Hepatic stellate cell (primary cell): ENCODE measurements around the gene CFAP299.

ENCODE experiments used
- DNase-seq: peaks from one replicate; pipeline ENCODE4 v3.0.0; 2011; ENCODE audit warnings: low spot score

The CFAP299 gene

GRCh38 chr4:80448056-80448455 lies 112.5 kb downstream of the CFAP299 start:
- DNase-seq: no peak

- no peak for DNase-seq
Observed at GRCh38 chr4:80452055-80452454, 116.5 kb downstream of the CFAP299 start.

GRCh38 chr4:80452768-80453167 lies 117.2 kb downstream of the CFAP299 start:
- no peak for DNase-seq

- DNase-seq: no peak
Observed at GRCh38 chr4:80454040-80454439, 118.5 kb downstream of the CFAP299 start.

GRCh38 chr4:80454556-80454955 lies 119.0 kb downstream of the CFAP299 start:
- DNase-seq: no peak

- no peak for DNase-seq
Observed at GRCh38 chr4:80459918-80460473, 124.5 kb downstream of the CFAP299 start.

- DNase-seq: no peak
Observed at GRCh38 chr4:80461412-80461811, 125.9 kb downstream of the CFAP299 start.

- no peak for DNase-seq
Observed at GRCh38 chr4:80462621-80463091, 127.1 kb downstream of the CFAP299 start.

GRCh38 chr4:80463509-80463908 lies 128.0 kb downstream of the CFAP299 start:
- DNase-seq: no peak

- no peak for DNase-seq
Observed at GRCh38 chr4:80465238-80465637, 129.7 kb downstream of the CFAP299 start.

- DNase-seq: no peak
Observed at GRCh38 chr4:80465736-80466135, 130.2 kb downstream of the CFAP299 start.

- DNase-seq: no peak
Observed at GRCh38 chr4:80466618-80467017, 131.1 kb downstream of the CFAP299 start.

- DNase-seq: no peak
Observed at GRCh38 chr4:80471756-80472155, 136.2 kb downstream of the CFAP299 start.

GRCh38 chr4:80475236-80475635 lies 139.7 kb downstream of the CFAP299 start:
- no peak for DNase-seq

- DNase-seq: no peak
Observed at GRCh38 chr4:80475798-80476197, 140.3 kb downstream of the CFAP299 start.

- DNase-seq: no peak
Observed at GRCh38 chr4:80484712-80485111, 149.2 kb downstream of the CFAP299 start.

- DNase-seq: no peak
Observed at GRCh38 chr4:80486603-80487002, 151.1 kb downstream of the CFAP299 start.

- no peak for DNase-seq
Observed at GRCh38 chr4:80489798-80490197, 154.3 kb downstream of the CFAP299 start.

GRCh38 chr4:80492761-80493160 lies 157.2 kb downstream of the CFAP299 start:
- no peak for DNase-seq

- no peak for DNase-seq
Observed at GRCh38 chr4:80495865-80496264, 160.3 kb downstream of the CFAP299 start.

- DNase-seq: no peak
Observed at GRCh38 chr4:80498725-80499124, 163.2 kb downstream of the CFAP299 start.

GRCh38 chr4:80500613-80501012 lies 165.1 kb downstream of the CFAP299 start:
- no peak for DNase-seq

- no peak for DNase-seq
Observed at GRCh38 chr4:80507077-80507476, 171.5 kb downstream of the CFAP299 start.

GRCh38 chr4:80507507-80507906 lies 172.0 kb downstream of the CFAP299 start:
- no peak for DNase-seq

GRCh38 chr4:80515496-80515895 lies 180.0 kb downstream of the CFAP299 start:
- DNase-seq: no peak
